Liver (tissue), 9 donors: ENCODE measurements around the gene ARRDC5. TPM values are rescaled to one million over a fixed set of nuclear protein-coding genes. Genes with fewer than 3 reads are reported as not detected.
"Not testable (repeated sequence)": the region's sequence is repeated elsewhere in the genome, so short reads cannot be mapped to it uniquely, and the experiment has no call there.

Experiments used
- DNase-seq: peaks from one replicate; pipeline ENCODE4 v3.0.0-alpha.2; 2017; ENCODE audit warnings: low spot score
- H3K27ac ChIP-seq, 2 donors: one replicate each; pipeline ENCODE4 v1.7.0; 2013; ENCODE audit warnings: inconsistent platforms in 2 of 2, low read length in 2 of 2, control low read depth in 1 of 2, low read depth in 1 of 2, mild to moderate bottlenecking in 1 of 2
- H3K27me3 ChIP-seq, 4 donors: one replicate each; pipeline versions ENCODE4 v1.6.1 to v1.7.0; 2013; ENCODE audit warnings: low read length in 3 of 4, inconsistent platforms in 1 of 4, mild to moderate bottlenecking in 1 of 4, moderate library complexity in 1 of 4; ENCODE audit not compliant: control insufficient read depth in 4 of 4, insufficient read depth in 4 of 4
- H3K36me3 ChIP-seq, 4 donors: one replicate each; pipeline versions ENCODE4 v1.6.1 to v1.7.0; 2013; ENCODE audit warnings: low read length in 3 of 4, mild to moderate bottlenecking in 3 of 4, low read depth in 1 of 4, moderate library complexity in 1 of 4; ENCODE audit not compliant: control insufficient read depth in 4 of 4, insufficient read depth in 3 of 4
- H3K4me1 ChIP-seq, 4 donors: one replicate each; pipeline versions ENCODE4 v1.6.1 to v1.7.0; 2013; ENCODE audit warnings: low read length in 3 of 4, mild to moderate bottlenecking in 3 of 4, moderate library complexity in 1 of 4; ENCODE audit not compliant: control insufficient read depth in 4 of 4, insufficient read depth in 4 of 4
- H3K4me3 ChIP-seq, 3 donors: one replicate each; pipeline versions ENCODE4 v1.6.1 to v1.7.0; 2013; ENCODE audit warnings: low read length in 3 of 3, control low read depth in 1 of 3, low read depth in 1 of 3, mild to moderate bottlenecking in 1 of 3
- H3K9ac ChIP-seq, 2 donors: one replicate each; pipeline ENCODE4 v1.7.0; 2013; ENCODE audit warnings: low read length in 2 of 2, mild to moderate bottlenecking in 2 of 2, moderate library complexity in 2 of 2, control low read depth in 1 of 2, low read depth in 1 of 2
- H3K9me3 ChIP-seq, 4 donors: one replicate each; pipeline versions ENCODE4 v1.6.1 to v1.7.0; 2013; ENCODE audit warnings: low read length in 3 of 4; ENCODE audit not compliant: control insufficient read depth in 4 of 4
- ATF3 ChIP-seq: IDR thresholded peaks from 2 replicates; pipeline ENCODE4 v1.6.1; 2016; ENCODE audit warnings: antibody characterized with exemption
- EGR1 ChIP-seq, 2 donors: IDR thresholded peaks; 2 replicates each; pipeline ENCODE4 v1.6.1; 2016 to 2018; ENCODE audit warnings: antibody characterized with exemption in 2 of 2, low read depth in 2 of 2
- FOXA1 ChIP-seq: IDR thresholded peaks from 2 replicates; pipeline ENCODE4 v1.6.1; 2016; ENCODE audit warnings: antibody characterized with exemption
- FOXA2 ChIP-seq: IDR thresholded peaks from 2 replicates; pipeline ENCODE4 v1.6.1; 2016; ENCODE audit warnings: antibody characterized with exemption
- GABPA ChIP-seq, 2 donors: IDR thresholded peaks in 1 of 2; conservative IDR thresholded peaks in 1 of 2; 2 replicates each; pipeline ENCODE4 v1.6.1; 2016; ENCODE audit warnings: antibody characterized with exemption in 2 of 2, mild to moderate bottlenecking in 1 of 2, moderate library complexity in 1 of 2
- HNF4A ChIP-seq, 2 donors: conservative IDR thresholded peaks; 2 replicates each; pipeline ENCODE4 v1.6.1; 2016; ENCODE audit warnings: antibody characterized with exemption in 2 of 2, mild to moderate bottlenecking in 2 of 2
- HNF4G ChIP-seq: IDR thresholded peaks from 2 replicates; pipeline ENCODE4 v1.6.1; 2016; ENCODE audit warnings: antibody characterized with exemption
- JUND ChIP-seq, 2 donors: IDR thresholded peaks; 2 replicates each; pipeline ENCODE4 v1.6.1; 2016; ENCODE audit warnings: antibody characterized with exemption in 2 of 2
- MAX ChIP-seq: IDR thresholded peaks from 2 replicates; pipeline ENCODE4 v1.6.1; 2016; ENCODE audit warnings: antibody characterized with exemption
- NR2F2 ChIP-seq: IDR thresholded peaks from 2 replicates; pipeline ENCODE4 v1.6.1; 2016; ENCODE audit warnings: antibody characterized with exemption
- RAD21 ChIP-seq, 2 donors: IDR thresholded peaks; 2 replicates each; pipeline ENCODE4 v1.6.1; 2016; ENCODE audit warnings: antibody characterized with exemption in 2 of 2, mild to moderate bottlenecking in 2 of 2
- SP1 ChIP-seq: IDR thresholded peaks from 2 replicates; pipeline ENCODE4 v1.6.1; 2018; ENCODE audit warnings: antibody characterized with exemption, mild to moderate bottlenecking
- TAF1 ChIP-seq: conservative IDR thresholded peaks from 2 replicates; pipeline ENCODE4 v1.6.1; 2016; ENCODE audit warnings: antibody characterized with exemption, mild to moderate bottlenecking
- YY1 ChIP-seq: IDR thresholded peaks from 2 replicates; pipeline ENCODE4 v1.6.1; 2016; ENCODE audit warnings: antibody characterized with exemption, mild to moderate bottlenecking
- WGBS: extraction: QIAGEN DNeasy Blood & Tissue Kit; methylation state at CpG from one replicate; pipeline ENCODE4 v1.1.7; 2013; 5-methylcytosine and 5-hydroxymethylcytosine counted together
- polyA plus RNA-seq, 2 donors: library from polyadenylated mRNA; stranded (reverse) in 1 of 2; unstranded in 1 of 2; fragments of 200-250 nt in 1 of 2; fragments of >200 nt in 1 of 2; fragmentation: Nextera tagmentation in 1 of 2; extraction: Ambion mirVana in 1 of 2; gene quantifications; one replicate each; pipeline versions ENCODE4 v1.2.1 to v1.2.3, GENCODE V29; 2013 to 2015
- total RNA-seq, 2 donors: library from RNA; depleted of rRNA; stranded (reverse); fragments of >200 nt; gene quantifications; one replicate each; pipeline ENCODE4 v1.2.3, GENCODE V29; 2014
- TF ChIP-seq, protein P1 (sequence below): IDR thresholded peaks from 2 replicates; pipeline ENCODE4 v1.6.1; 2016; ENCODE audit warnings: antibody characterized with exemption
- TF ChIP-seq, protein P2 (sequence below): IDR thresholded peaks from 2 replicates; pipeline ENCODE4 v1.6.1; 2016; ENCODE audit warnings: antibody characterized with exemption, mild to moderate bottlenecking
- TF ChIP-seq, protein P3 (sequence below): fragments of 150-350 bp; IDR thresholded peaks from 2 replicates; pipeline ENCODE4 v1.5.1; 2017; ENCODE audit warnings: improper control_type of control experiment, low read depth, low read length; ENCODE audit not compliant: missing input control
- donor health status: healthy.
- donor health status: healthy.
- donor health status: healthy.
- donor health status: healthy.
- donor health status: healthy.

Gene ARRDC5
- total and polyA plus RNA-seq, 4 donors: 0.05 to 0.25 TPM; not detected in 2

- Histone ChIP-seq H3K27ac (no peak overlapping the region), H3K27me3 (no peaks in the 10 kb centered on the region), H3K4me1 (peaks cover 0 to 15% (median 8%) of the 10 kb centered on the region in 4 donors), H3K4me3 (no peak overlapping the region), H3K9ac (no peak overlapping the region), H3K36me3 (peaks cover 6 to 15% (median 8%) of the 10 kb centered on the region in 4 donors), H3K9me3 (no peaks in the 10 kb centered on the region)
- TF ChIP-seq, protein P1, sequence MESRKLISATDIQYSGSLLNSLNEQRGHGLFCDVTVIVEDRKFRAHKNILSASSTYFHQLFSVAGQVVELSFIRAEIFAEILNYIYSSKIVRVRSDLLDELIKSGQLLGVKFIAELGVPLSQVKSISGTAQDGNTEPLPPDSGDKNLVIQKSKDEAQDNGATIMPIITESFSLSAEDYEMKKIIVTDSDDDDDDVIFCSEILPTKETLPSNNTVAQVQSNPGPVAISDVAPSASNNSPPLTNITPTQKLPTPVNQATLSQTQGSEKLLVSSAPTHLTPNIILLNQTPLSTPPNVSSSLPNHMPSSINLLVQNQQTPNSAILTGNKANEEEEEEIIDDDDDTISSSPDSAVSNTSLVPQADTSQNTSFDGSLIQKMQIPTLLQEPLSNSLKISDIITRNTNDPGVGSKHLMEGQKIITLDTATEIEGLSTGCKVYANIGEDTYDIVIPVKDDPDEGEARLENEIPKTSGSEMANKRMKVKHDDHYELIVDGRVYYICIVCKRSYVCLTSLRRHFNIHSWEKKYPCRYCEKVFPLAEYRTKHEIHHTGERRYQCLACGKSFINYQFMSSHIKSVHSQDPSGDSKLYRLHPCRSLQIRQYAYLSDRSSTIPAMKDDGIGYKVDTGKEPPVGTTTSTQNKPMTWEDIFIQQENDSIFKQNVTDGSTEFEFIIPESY: no peak
- TF ChIP-seq MAX (no peak), SP1 (no peak), ATF3 (no peak), GABPA (IDR thresholded peaks at IDR 0.05 in 1 of 2, conservative IDR thresholded peaks at IDR 0.05 in 1 of 2) (no peak), JUND (IDR thresholded peaks at IDR 0.05) (no peak), RAD21 (IDR thresholded peaks at IDR 0.05) (no peak), TAF1 (no peak), FOXA2 (no peak), EGR1 (IDR thresholded peaks at IDR 0.05; ENCODE audit: low read depth in 2 of 2) (no peak), YY1 (no peak), HNF4G (no peak), HNF4A (conservative IDR thresholded peaks at IDR 0.05) (no peak), FOXA1 (no peak), NR2F2 (no peak)
- TF ChIP-seq, protein P2, sequence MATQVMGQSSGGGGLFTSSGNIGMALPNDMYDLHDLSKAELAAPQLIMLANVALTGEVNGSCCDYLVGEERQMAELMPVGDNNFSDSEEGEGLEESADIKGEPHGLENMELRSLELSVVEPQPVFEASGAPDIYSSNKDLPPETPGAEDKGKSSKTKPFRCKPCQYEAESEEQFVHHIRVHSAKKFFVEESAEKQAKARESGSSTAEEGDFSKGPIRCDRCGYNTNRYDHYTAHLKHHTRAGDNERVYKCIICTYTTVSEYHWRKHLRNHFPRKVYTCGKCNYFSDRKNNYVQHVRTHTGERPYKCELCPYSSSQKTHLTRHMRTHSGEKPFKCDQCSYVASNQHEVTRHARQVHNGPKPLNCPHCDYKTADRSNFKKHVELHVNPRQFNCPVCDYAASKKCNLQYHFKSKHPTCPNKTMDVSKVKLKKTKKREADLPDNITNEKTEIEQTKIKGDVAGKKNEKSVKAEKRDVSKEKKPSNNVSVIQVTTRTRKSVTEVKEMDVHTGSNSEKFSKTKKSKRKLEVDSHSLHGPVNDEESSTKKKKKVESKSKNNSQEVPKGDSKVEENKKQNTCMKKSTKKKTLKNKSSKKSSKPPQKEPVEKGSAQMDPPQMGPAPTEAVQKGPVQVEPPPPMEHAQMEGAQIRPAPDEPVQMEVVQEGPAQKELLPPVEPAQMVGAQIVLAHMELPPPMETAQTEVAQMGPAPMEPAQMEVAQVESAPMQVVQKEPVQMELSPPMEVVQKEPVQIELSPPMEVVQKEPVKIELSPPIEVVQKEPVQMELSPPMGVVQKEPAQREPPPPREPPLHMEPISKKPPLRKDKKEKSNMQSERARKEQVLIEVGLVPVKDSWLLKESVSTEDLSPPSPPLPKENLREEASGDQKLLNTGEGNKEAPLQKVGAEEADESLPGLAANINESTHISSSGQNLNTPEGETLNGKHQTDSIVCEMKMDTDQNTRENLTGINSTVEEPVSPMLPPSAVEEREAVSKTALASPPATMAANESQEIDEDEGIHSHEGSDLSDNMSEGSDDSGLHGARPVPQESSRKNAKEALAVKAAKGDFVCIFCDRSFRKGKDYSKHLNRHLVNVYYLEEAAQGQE: no peak
- TF ChIP-seq, protein P3, sequence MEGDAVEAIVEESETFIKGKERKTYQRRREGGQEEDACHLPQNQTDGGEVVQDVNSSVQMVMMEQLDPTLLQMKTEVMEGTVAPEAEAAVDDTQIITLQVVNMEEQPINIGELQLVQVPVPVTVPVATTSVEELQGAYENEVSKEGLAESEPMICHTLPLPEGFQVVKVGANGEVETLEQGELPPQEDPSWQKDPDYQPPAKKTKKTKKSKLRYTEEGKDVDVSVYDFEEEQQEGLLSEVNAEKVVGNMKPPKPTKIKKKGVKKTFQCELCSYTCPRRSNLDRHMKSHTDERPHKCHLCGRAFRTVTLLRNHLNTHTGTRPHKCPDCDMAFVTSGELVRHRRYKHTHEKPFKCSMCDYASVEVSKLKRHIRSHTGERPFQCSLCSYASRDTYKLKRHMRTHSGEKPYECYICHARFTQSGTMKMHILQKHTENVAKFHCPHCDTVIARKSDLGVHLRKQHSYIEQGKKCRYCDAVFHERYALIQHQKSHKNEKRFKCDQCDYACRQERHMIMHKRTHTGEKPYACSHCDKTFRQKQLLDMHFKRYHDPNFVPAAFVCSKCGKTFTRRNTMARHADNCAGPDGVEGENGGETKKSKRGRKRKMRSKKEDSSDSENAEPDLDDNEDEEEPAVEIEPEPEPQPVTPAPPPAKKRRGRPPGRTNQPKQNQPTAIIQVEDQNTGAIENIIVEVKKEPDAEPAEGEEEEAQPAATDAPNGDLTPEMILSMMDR: no peak
- WGBS: 98% methylated on average over 23 of the region's 23 CpGs
- DNase-seq: no peak
These were observed 55.3 kb downstream of the ARRDC5 start for GRCh38 chr19:4847190-4847973.

GRCh38 chr19:4845975-4846374, 56.7 kb downstream of the ARRDC5 start:
- Histone ChIP-seq H3K4me1 (peaks cover 0 to 16% (median 9%) of the 10 kb centered on the region in 4 donors), H3K36me3 (peaks cover 6 to 14% (median 11%) of the 10 kb centered on the region in 4 donors)
- not testable (repeated sequence) for H3K4me3 ChIP-seq, H3K9me3 ChIP-seq, H3K9ac ChIP-seq, H3K27ac ChIP-seq, DNase-seq, H3K27me3 ChIP-seq
- WGBS: 79% methylated on average over 9 of the region's 9 CpGs
